Right lobe of liver (tissue), 4 donors: ENCODE data around the gene POFUT2.

Experiments
- POLR2A ChIP-seq: fragments of 450-650 bp; IDR thresholded peaks from one replicate; pipeline ENCODE4 v1.6.1; 2017; ENCODE audit warnings: antibody characterized with exemption, mild to moderate bottlenecking
- TF ChIP-seq, protein P1 (sequence below), 4 donors: fragments of 200-600 bp in 3 of 4; fragments of 450-650 bp in 1 of 4; IDR thresholded peaks; one replicate each; pipeline versions ENCODE4 v1.5.1 to v1.8.0; 2016 to 2022; ENCODE audit warnings: antibody characterized with exemption in 4 of 4, mild to moderate bottlenecking in 2 of 4
- donor health status: DM: no; HTN: no; CAD: no.
- donor health status: DM: no; HTN: no; CAD: no.
- donor health status: DM: no; HTN: yes; CAD: no.

DNA sequence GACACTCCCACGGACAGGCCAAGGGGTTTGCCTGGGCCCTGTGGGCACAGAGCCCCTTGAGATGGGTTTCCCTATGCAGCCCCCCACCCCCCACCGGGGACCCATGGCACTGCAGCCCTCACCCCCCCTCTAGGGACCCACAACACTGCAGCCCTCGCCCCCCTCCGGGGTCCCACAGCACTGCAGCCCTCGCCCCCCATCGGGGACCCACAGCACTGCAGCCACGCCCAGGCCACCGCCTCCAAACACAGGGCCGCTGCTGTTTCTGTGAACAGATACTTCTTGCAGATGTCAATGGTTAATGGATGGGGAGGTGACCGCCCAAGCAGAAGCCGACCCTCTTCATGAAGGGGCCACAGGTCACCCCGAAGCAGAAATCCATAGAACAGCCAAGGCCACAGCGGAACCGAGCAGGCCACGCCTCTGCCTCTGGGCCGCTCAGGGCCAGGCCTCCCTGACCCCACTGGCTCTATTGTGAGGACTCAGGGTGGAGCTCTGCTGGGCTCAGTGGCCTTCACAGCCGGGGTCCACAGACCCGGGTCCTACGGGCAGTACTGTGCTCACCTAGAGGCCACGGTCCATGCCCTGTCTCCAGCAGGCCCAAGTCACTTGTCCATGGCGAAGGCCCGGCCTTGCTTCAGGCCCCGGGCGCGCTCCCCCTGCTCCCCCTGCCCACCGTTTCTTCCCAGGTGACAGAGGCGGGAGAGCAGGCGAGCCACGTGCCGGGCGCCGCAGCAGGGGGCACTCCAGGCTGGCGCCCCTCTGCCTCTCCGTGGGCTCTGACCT, 4.1 kb upstream of the POFUT2 start:
- TF ChIP-seq, protein P1, sequence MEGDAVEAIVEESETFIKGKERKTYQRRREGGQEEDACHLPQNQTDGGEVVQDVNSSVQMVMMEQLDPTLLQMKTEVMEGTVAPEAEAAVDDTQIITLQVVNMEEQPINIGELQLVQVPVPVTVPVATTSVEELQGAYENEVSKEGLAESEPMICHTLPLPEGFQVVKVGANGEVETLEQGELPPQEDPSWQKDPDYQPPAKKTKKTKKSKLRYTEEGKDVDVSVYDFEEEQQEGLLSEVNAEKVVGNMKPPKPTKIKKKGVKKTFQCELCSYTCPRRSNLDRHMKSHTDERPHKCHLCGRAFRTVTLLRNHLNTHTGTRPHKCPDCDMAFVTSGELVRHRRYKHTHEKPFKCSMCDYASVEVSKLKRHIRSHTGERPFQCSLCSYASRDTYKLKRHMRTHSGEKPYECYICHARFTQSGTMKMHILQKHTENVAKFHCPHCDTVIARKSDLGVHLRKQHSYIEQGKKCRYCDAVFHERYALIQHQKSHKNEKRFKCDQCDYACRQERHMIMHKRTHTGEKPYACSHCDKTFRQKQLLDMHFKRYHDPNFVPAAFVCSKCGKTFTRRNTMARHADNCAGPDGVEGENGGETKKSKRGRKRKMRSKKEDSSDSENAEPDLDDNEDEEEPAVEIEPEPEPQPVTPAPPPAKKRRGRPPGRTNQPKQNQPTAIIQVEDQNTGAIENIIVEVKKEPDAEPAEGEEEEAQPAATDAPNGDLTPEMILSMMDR (IDR thresholded peaks at IDR 0.05) = no peak
- no peak for TF ChIP-seq POLR2A
